Panc1 (cell line): Measurements from ENCODE around the gene SBF2. TPM values are rescaled to one million over a fixed set of nuclear protein-coding genes. Genes with fewer than 3 reads are reported as not detected.
A peak's percentile ranks its signal among the peaks of the same experiment; 100 is the strongest.

Experiments
- ATAC-seq: fragments of 200-7000 bp; cut with Tn5 transposase; 2 replicates; pipeline ENCODE4 v1.9.1; 2020; ENCODE audit warnings: mild to moderate bottlenecking, moderate library complexity
- BruUV-seq: library from RNA; stranded (reverse); fragments of 400-500 nt; replicated peaks from 2 replicates; lab custom pipeline; 2021; lab: Mats Ljungman, UMichigan
- CTCF ChIA-PET: fragments of 300-600 bp; sonication (Branson Sonifier 250); formaldehyde crosslinking; loops from one replicate; lab custom pipeline; 2022; ENCODE audit warnings: antibody characterized with exemption; lab: Charles Lee
- POLR2A ChIA-PET: fragments of 300-600 bp; sonication (Branson Sonifier 250); formaldehyde crosslinking; loops from one replicate; lab custom pipeline; 2022; ENCODE audit warnings: antibody characterized with exemption; lab: Charles Lee
- DNase-seq: peaks from one replicate; pipeline ENCODE4 v3.0.0-alpha.2; 2010; ENCODE audit warnings: low read depth, low spot score
- H3K27ac ChIP-seq: 2 replicates; pipeline ENCODE4 v1.5.1; 2011; ENCODE audit warnings: mild to moderate bottlenecking, low read length, inconsistent platforms
- H3K27me3 ChIP-seq: fragments of 200-500 bp; sonication (Bioruptor generic); 2 replicates; pipeline ENCODE4 v1.6.0; 2014; ENCODE audit warnings: low read length, inconsistent platforms; ENCODE audit not compliant: control insufficient read depth, insufficient read depth
- H3K36me3 ChIP-seq: fragments of 200-500 bp; sonication (Bioruptor generic); 2 replicates; pipeline ENCODE4 v1.5.1; 2014; ENCODE audit warnings: inconsistent platforms, mild to moderate bottlenecking, low read length, moderate library complexity; ENCODE audit not compliant: control insufficient read depth, insufficient read depth
- H3K4me1 ChIP-seq: 2 replicates; pipeline ENCODE4 v1.5.1; 2011; ENCODE audit warnings: inconsistent platforms, mild to moderate bottlenecking, low read length, moderate library complexity; ENCODE audit not compliant: control insufficient read depth, insufficient read depth
- H3K4me3 ChIP-seq, 2 experiments: 2 replicates each; pipeline ENCODE4 v1.5.1; 2011 to 2012; ENCODE audit warnings: low read depth in 2 of 2, low read length in 2 of 2, mild to moderate bottlenecking in 2 of 2, inconsistent platforms in 1 of 2, moderate library complexity in 1 of 2
- H3K9me3 ChIP-seq: fragments of 200-500 bp; sonication (Bioruptor generic); 2 replicates; pipeline ENCODE4 v1.5.1; 2014; ENCODE audit warnings: low read depth, mild to moderate bottlenecking, inconsistent platforms, low read length, moderate library complexity; ENCODE audit not compliant: control insufficient read depth, insufficient read depth
- CTCF ChIP-seq: fragments of 450-650 bp; IDR thresholded peaks from 2 replicates; pipeline ENCODE4 v1.5.1; 2017; ENCODE audit warnings: mild to moderate bottlenecking
- POLR2AphosphoS5 ChIP-seq: IDR thresholded peaks from 2 replicates; pipeline ENCODE4 v1.6.1; 2012; ENCODE audit warnings: mild to moderate bottlenecking, low read depth, low read length, moderate library complexity
- REST ChIP-seq, 2 experiments: IDR thresholded peaks; 2 replicates each; pipeline ENCODE4 v1.6.1; 2011 to 2012; ENCODE audit warnings: low read depth in 2 of 2, control low read depth in 1 of 2, low read length in 1 of 2, mild to moderate bottlenecking in 1 of 2, moderate library complexity in 1 of 2; ENCODE audit not compliant: insufficient read depth in 1 of 2
- SIN3A ChIP-seq: IDR thresholded peaks from 2 replicates; pipeline ENCODE4 v1.6.1; 2012; ENCODE audit warnings: low read depth, mild to moderate bottlenecking, low read length, moderate library complexity, borderline replicate concordance; ENCODE audit not compliant: insufficient read depth
- TCF7L2 ChIP-seq: IDR thresholded peaks from 2 replicates; pipeline ENCODE4 v1.6.1; 2011; ENCODE audit warnings: mild to moderate bottlenecking, low read depth, low read length, inconsistent platforms
- in situ Hi-C: cut with HindIII; loops from 2 replicates; pipeline ENCODE4 v1.10.0; 2016; ENCODE audit warnings: low sequenced_read_pairs, low pct_unique_long_range_greater_than_20kb
- intact Hi-C: fragments of 100-400 bp; cut with micrococcal nuclease; formaldehyde crosslinking; loops from one replicate; pipeline ENCODE4 v1.10.0; 2022; ENCODE audit not compliant: unreplicated experiment
- total RNA-seq: library from RNA; stranded (reverse); gene quantifications from one replicate; pipeline ENCODE4 v1.2.1, GENCODE V29; 2021; ENCODE audit not compliant: unreplicated experiment

The SBF2 gene
- total RNA-seq, 1 experiment from 2014 or later: 65.0 TPM

GRCh38 chr11:10268746-10269488 lies 25.1 kb downstream of the SBF2 start:
- in situ Hi-C loops (no loop called here), intact Hi-C loops (no loop called here)
- Histone ChIP-seq H3K9me3 (no peaks in the 10 kb centered on the region), H3K4me1 (peaks cover 3% of the 10 kb centered on the region; the same call in 1 of the 2 replicates), H3K4me3 (no peak overlapping the region), H3K27ac (peak overlapping the region; percentile 18; the same call in 1 of the 2 replicates), H3K36me3 (no peaks in the 10 kb centered on the region), H3K27me3 (no peaks in the 10 kb centered on the region)
- TF ChIP-seq CTCF: no peak
- TF ChIP-seq TCF7L2: no peak
- TF ChIP-seq POLR2AphosphoS5: no peak
- TF ChIP-seq SIN3A: no peak
- no peak for TF ChIP-seq REST (IDR thresholded peaks at IDR 0.05; ENCODE audit: insufficient read depth in 1 of 2, low read depth in 2 of 2, low read length in 1 of 2)
- ChIA-PET CTCF (interaction anchor here (0.7 kb wide), 1 partner anchor 39 kb away, joined by 3 read pairs; no protein-coding TSS in a partner anchor), POLR2A (interaction anchor here (0.6 to 0.8 kb wide), 2 partner anchors 11 to 924 kb away, joined by 4 read pairs; no protein-coding TSS in a partner anchor)
- no TSS peak for BruUV-seq
- DNase-seq: no peak
- 0 out of 2 replicates have a peak, but pooled peaks have one; percentile 46 for ATAC-seq

- no peaks in the 10 kb centered on the region for H3K9me3 ChIP-seq
- intact Hi-C loops (no loop called here), in situ Hi-C loops (no loop called here)
- ChIA-PET POLR2A (no interaction called here), CTCF (no interaction called here)
- no peak overlapping the region for H3K27ac ChIP-seq
- ATAC-seq (no peak), DNase-seq (no peak)
- H3K4me3 ChIP-seq: no peak overlapping the region
- no peaks in the 10 kb centered on the region for H3K36me3 ChIP-seq
- no TSS peak for BruUV-seq
- TF ChIP-seq CTCF: no peak
- no peak for TF ChIP-seq SIN3A
- no peak for TF ChIP-seq REST (IDR thresholded peaks at IDR 0.05; ENCODE audit: insufficient read depth in 1 of 2, low read depth in 2 of 2, low read length in 1 of 2)
- TF ChIP-seq POLR2AphosphoS5: no peak
- TF ChIP-seq TCF7L2: no peak
- H3K27me3 ChIP-seq: no peaks in the 10 kb centered on the region
- peaks cover 7% of the 10 kb centered on the region; the same call in 1 of the 2 replicates for H3K4me1 ChIP-seq
These were observed 26.2 kb downstream of the SBF2 start for GRCh38 chr11:10267821-10268220.
